CD14-positive monocyte (primary cell): Measurements from ENCODE around the gene PRDM10. TPM values are rescaled to one million over a fixed set of nuclear protein-coding genes. Genes with fewer than 3 reads are reported as not detected.

Source experiments
- DNase-seq, 3 donors: peaks; one replicate each; pipeline ENCODE4 v3.0.0-alpha.2; 2011 to 2022
- H2AFZ ChIP-seq: 2 replicates; pipeline ENCODE4 v1.6.0; 2012; ENCODE audit warnings: mild to moderate bottlenecking, low read depth, low read length, inconsistent platforms; ENCODE audit not compliant: insufficient read depth, poor library complexity, severe bottlenecking
- H3K27ac ChIP-seq, 2 donors: 1 replicate in 1 of 2; 2 replicates in 1 of 2; pipeline ENCODE4 v1.5.1; 2012 to 2013; ENCODE audit warnings: low read length in 2 of 2, control low read depth in 1 of 2, inconsistent platforms in 1 of 2, low read depth in 1 of 2, mild to moderate bottlenecking in 1 of 2
- H3K27me3 ChIP-seq, 2 donors: one replicate each; pipeline versions ENCODE4 v1.6.0 to v1.6.1; 2011 to 2013; ENCODE audit warnings: low read length in 2 of 2; ENCODE audit not compliant: control insufficient read depth in 2 of 2, insufficient read depth in 2 of 2
- H3K36me3 ChIP-seq, 2 donors: replicated peaks in 1 of 2; 1 replicate in 1 of 2; 2 replicates in 1 of 2; pipeline versions ENCODE4 v1.5.1 to v1.6.1; 2012 to 2013; ENCODE audit warnings: low read length in 2 of 2, control low read depth in 1 of 2, inconsistent platforms in 1 of 2, mild to moderate bottlenecking in 1 of 2; ENCODE audit not compliant: insufficient read depth in 2 of 2, control insufficient read depth in 1 of 2
- H3K4me1 ChIP-seq, 2 donors: 1 replicate in 1 of 2; 2 replicates in 1 of 2; pipeline versions ENCODE4 v1.5.1 to v1.6.1; 2012 to 2013; ENCODE audit warnings: low read length in 2 of 2, control low read depth in 1 of 2, inconsistent platforms in 1 of 2, mild to moderate bottlenecking in 1 of 2, moderate library complexity in 1 of 2; ENCODE audit not compliant: insufficient read depth in 2 of 2, control insufficient read depth in 1 of 2
- H3K4me2 ChIP-seq: replicated peaks from 2 replicates; pipeline ENCODE3; 2012; ENCODE audit warnings: low read length, moderate library complexity, mild to moderate bottlenecking; ENCODE audit not compliant: poor library complexity, severe bottlenecking; ENCODE audit errors: extremely low read depth
- H3K4me3 ChIP-seq, 3 experiments: fragments of 200-600 bp in 1 of 3; sonication (generic) in 1 of 3; replicated peaks in 1 of 3; 1 replicate in 2 of 3; 2 replicates in 1 of 3; pipeline ENCODE4 v1.5.1; 2011 to 2013; ENCODE audit warnings: low read length in 3 of 3, mild to moderate bottlenecking in 3 of 3, control low read depth in 2 of 3, low read depth in 2 of 3, inconsistent platforms in 1 of 3, moderate library complexity in 1 of 3
- H3K79me2 ChIP-seq: 2 replicates; pipeline ENCODE4 v1.6.0; 2012; ENCODE audit warnings: mild to moderate bottlenecking, control low read depth, inconsistent platforms, low read length, moderate library complexity; ENCODE audit not compliant: insufficient read depth
- H3K9ac ChIP-seq: 2 replicates; pipeline ENCODE4 v1.6.0; 2017; ENCODE audit warnings: low read length, mild to moderate bottlenecking; ENCODE audit not compliant: insufficient read depth, poor library complexity, severe bottlenecking
- H3K9me3 ChIP-seq, 2 donors: replicated peaks in 1 of 2; 1 replicate in 1 of 2; 2 replicates in 1 of 2; pipeline versions ENCODE4 v1.5.1 to v1.6.1; 2012 to 2013; ENCODE audit warnings: low read length in 2 of 2, control low read depth in 1 of 2; ENCODE audit not compliant: control insufficient read depth in 1 of 2, insufficient read depth in 1 of 2
- H4K20me1 ChIP-seq: 2 replicates; pipeline ENCODE4 v1.6.0; 2012; ENCODE audit warnings: mild to moderate bottlenecking, low read length, control low read depth, moderate library complexity; ENCODE audit not compliant: insufficient read depth
- H3K27ac Mint-ChIP-seq, 7 donors: one replicate each; pipeline ENCODE4 v1.8.0; 2020; ENCODE audit warnings: mild to moderate bottlenecking in 7 of 7, mixed read lengths in 7 of 7, moderate library complexity in 6 of 7, inconsistent platforms in 2 of 7
- H3K27me3 Mint-ChIP-seq, 3 donors: one replicate each; pipeline ENCODE4 v1.8.0; 2021 to 2022; ENCODE audit warnings: low read depth in 3 of 3, mild to moderate bottlenecking in 3 of 3, mixed read lengths in 3 of 3, moderate library complexity in 3 of 3, inconsistent platforms in 1 of 3
- H3K36me3 Mint-ChIP-seq, 2 donors: one replicate each; pipeline ENCODE4 v1.8.0; 2020; ENCODE audit warnings: mixed read lengths in 2 of 2, inconsistent platforms in 1 of 2, mild to moderate bottlenecking in 1 of 2
- H3K4me1 Mint-ChIP-seq: one replicate; pipeline ENCODE4 v1.8.0; 2020; ENCODE audit warnings: mild to moderate bottlenecking, mixed read lengths
- H3K4me3 Mint-ChIP-seq, 2 donors: one replicate each; pipeline ENCODE4 v1.8.0; 2020; ENCODE audit warnings: mild to moderate bottlenecking in 2 of 2, mixed read lengths in 2 of 2, moderate library complexity in 1 of 2
- H3K9me3 Mint-ChIP-seq, 7 donors: one replicate each; pipeline ENCODE4 v1.8.0; 2020 to 2022; ENCODE audit warnings: mixed read lengths in 7 of 7, mild to moderate bottlenecking in 6 of 7, moderate library complexity in 6 of 7, inconsistent platforms in 2 of 7
- WGBS: methylation state at CpG from one replicate; pipeline ENCODE4 v1.1.5; 2013; ENCODE audit warnings: missing lambda C conversion rate; ENCODE audit not compliant: insufficient coverage; 5-methylcytosine and 5-hydroxymethylcytosine counted together
- intact Hi-C, 2 donors: fragments of 100-400 bp; cut with micrococcal nuclease; formaldehyde crosslinking; loops; one replicate each; pipeline versions ENCODE4 v1.15.0 to v1.15.1; 2023
- polyA plus RNA-seq, 3 donors: library from polyadenylated mRNA; depleted of rRNA in 1 of 3; unstranded in 2 of 3; stranded (reverse) in 1 of 3; fragments of 300-500 nt in 2 of 3; fragments of >200 nt in 1 of 3; fragmentation: Illumina TruSeq in 2 of 3; gene quantifications; 1 replicate in 2 of 3; 2 replicates in 1 of 3; pipeline ENCODE4 v1.2.3, GENCODE V29; 2012 to 2021
- TF ChIP-seq, protein P1 (sequence below): fragments of 200-600 bp; IDR thresholded peaks from one replicate; pipeline ENCODE4 v1.8.0; 2022; ENCODE audit warnings: antibody characterized with exemption, mild to moderate bottlenecking

The PRDM10 gene
- polyA plus RNA-seq, 3 donors = 0.64 to 5.6 (median 1.1) TPM

DNA sequence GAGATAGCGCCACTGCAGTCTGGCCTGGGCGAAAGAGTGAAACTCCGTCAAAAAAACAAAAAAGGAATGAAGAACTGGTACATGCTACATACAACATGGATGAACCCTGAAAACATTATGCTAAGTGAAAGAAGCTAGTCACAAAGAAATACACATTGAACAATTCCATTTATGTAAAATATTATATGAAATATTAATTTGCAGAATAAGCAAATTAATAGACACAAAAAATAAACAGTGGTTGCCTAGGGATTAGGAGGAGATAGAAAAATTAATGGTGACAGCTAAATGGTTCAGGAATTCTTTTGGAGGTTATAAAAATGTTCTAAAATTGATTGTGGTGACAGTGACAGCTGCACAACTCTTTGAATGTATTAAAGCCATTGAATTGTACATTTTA lies 14.7 kb downstream of the PRDM10 start:
- TF ChIP-seq, protein P1, sequence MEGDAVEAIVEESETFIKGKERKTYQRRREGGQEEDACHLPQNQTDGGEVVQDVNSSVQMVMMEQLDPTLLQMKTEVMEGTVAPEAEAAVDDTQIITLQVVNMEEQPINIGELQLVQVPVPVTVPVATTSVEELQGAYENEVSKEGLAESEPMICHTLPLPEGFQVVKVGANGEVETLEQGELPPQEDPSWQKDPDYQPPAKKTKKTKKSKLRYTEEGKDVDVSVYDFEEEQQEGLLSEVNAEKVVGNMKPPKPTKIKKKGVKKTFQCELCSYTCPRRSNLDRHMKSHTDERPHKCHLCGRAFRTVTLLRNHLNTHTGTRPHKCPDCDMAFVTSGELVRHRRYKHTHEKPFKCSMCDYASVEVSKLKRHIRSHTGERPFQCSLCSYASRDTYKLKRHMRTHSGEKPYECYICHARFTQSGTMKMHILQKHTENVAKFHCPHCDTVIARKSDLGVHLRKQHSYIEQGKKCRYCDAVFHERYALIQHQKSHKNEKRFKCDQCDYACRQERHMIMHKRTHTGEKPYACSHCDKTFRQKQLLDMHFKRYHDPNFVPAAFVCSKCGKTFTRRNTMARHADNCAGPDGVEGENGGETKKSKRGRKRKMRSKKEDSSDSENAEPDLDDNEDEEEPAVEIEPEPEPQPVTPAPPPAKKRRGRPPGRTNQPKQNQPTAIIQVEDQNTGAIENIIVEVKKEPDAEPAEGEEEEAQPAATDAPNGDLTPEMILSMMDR = no peak
- H3K4me3 Mint-ChIP-seq = no peak overlapping the region
- WGBS = no CpG with 5 or more reads among the region's 3 CpGs
- H3K27me3 ChIP-seq = no peaks in the 10 kb centered on the region
- no peaks in the 10 kb centered on the region for H3K36me3 ChIP-seq
- H3K36me3 Mint-ChIP-seq = peaks cover 7 to 13% of the 10 kb centered on the region in 2 donors
- peak overlapping the region in 1 of 7 donors; percentile 54 for H3K27ac Mint-ChIP-seq
- H3K4me1 ChIP-seq = no peaks in the 10 kb centered on the region
- H3K9me3 Mint-ChIP-seq = peaks cover 0 to 2% (median 0%) of the 10 kb centered on the region in 7 donors
- intact Hi-C loops = no loop called here
- no peak overlapping the region for H3K9ac ChIP-seq
- H3K4me1 Mint-ChIP-seq = peaks cover 8% of the 10 kb centered on the region
- H2AFZ ChIP-seq = no peak overlapping the region
- H3K27me3 Mint-ChIP-seq = no peaks in the 10 kb centered on the region
- H3K79me2 ChIP-seq = peaks cover 45% of the 10 kb centered on the region
- H3K4me2 ChIP-seq = no peak overlapping the region
- H3K27ac ChIP-seq = no peak overlapping the region
- H4K20me1 ChIP-seq = peaks cover 6% of the 10 kb centered on the region
- DNase-seq = no peak
- H3K9me3 ChIP-seq = no peaks in the 10 kb centered on the region
- no peak overlapping the region for H3K4me3 ChIP-seq

DNA sequence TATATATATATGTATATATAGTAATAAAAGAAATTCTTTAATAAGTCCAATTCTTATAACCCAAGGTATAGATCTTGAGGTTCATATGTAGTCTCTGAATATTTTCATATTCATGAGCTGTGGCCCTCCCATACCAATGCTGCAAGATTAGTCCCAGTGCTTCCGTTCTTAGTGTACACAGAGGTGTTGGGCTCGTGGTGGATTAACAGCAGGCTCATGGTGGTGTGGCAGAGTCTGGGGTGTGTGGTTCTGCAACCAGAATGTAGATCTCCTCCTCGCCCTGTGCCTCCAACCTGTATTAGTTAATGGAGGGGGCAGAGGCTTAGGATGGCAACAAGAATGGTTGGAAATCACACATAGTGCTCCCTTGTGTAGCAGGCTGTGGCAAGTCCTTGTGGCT lies 16.8 kb downstream of the PRDM10 start:
- Histone ChIP-seq H3K27ac (no peak overlapping the region), H2AFZ (no peak overlapping the region), H3K36me3 (no peaks in the 10 kb centered on the region), H3K79me2 (peaks cover 29% of the 10 kb centered on the region), H4K20me1 (no peaks in the 10 kb centered on the region), H3K4me1 (no peaks in the 10 kb centered on the region), H3K4me2 (no peak overlapping the region), H3K27me3 (no peaks in the 10 kb centered on the region), H3K4me3 (no peak overlapping the region), H3K9me3 (no peaks in the 10 kb centered on the region), H3K9ac (no peak overlapping the region)
- Mint-ChIP-seq H3K9me3 (peaks cover 0 to 2% (median 0%) of the 10 kb centered on the region in 7 donors), H3K36me3 (peaks cover 7 to 13% of the 10 kb centered on the region in 2 donors), H3K27me3 (peaks cover 0 to 2% (median under 1%) of the 10 kb centered on the region in 3 donors), H3K4me1 (peaks cover 2% of the 10 kb centered on the region), H3K4me3 (no peak overlapping the region), H3K27ac (peak overlapping the region in 1 of 7 donors; percentile 32)
- no peak for DNase-seq
- intact Hi-C loops = no loop called here
- TF ChIP-seq, protein P1 = no peak
- no CpG with 5 or more reads among the region's 3 CpGs for WGBS
